GM19025 (cell line): ENCODE results near the gene OMA1.

Source experiments
- ATAC-seq: cut with Tn5 transposase; IDR thresholded peaks from one replicate; pipeline ENCODE4 v1.9.1; 2021; ENCODE audit warnings: mild to moderate bottlenecking, low read depth, moderate library complexity; ENCODE audit not compliant: unreplicated experiment

The OMA1 gene

DNA sequence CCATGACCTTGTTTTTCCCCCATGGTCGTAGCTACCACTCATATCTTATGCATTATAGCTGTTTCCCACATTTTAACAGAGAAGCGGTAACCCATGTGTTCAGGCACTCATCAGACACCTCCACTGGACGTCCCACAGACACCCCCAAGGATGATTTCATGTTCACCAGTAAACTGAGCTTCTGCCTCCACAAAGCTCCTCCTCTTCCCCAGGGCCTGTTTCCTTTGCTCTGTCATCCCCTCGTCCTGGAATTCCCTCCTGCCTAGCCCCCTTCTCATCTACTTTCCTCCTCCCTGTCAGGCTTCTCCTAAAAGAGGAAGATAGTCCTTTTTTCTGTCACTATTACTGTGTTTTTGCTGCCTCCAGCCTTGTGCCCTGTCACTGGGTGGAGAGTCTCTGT is 111.2 kb downstream of the OMA1 start:
- ATAC-seq: no peak

DNA sequence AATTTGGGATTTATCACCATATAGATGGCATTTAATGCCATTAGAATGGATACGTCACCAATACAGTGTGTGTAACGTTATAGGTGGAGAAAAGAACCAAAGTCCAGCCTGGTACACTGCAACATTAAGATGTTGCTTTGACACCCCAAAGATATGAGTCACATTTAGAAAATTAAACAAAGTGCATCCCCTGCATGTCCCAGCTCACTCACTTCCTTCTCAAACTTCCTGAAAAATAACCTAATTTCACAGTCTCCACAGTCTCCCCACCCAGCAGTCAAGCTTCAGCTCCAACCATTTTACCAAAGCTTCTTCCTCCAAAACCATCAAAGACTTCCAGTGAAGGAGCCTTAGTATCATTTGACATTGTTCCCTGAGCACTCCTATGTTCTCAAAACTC is 111.9 kb downstream of the OMA1 start:
- no peak for ATAC-seq

DNA sequence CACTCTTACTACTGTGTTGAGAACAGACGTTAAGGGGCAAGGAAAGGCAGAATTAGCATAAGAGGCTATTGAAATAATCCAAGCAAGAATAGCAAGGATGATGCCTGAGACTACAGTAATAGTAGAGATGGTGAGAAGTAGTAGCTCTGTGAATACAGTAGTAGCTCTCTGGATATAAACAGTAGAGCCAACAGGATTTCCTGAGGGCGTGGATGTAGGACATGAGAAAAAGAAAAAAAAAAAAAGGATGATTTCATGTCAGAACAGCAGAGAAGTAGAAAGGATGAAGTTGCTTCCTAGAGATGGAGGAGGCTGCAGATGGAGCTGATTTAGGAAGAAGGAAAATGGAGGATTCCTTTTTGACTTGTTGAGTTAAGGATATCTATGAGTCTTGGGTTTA is 112.3 kb downstream of the OMA1 start:
- ATAC-seq: no peak

DNA sequence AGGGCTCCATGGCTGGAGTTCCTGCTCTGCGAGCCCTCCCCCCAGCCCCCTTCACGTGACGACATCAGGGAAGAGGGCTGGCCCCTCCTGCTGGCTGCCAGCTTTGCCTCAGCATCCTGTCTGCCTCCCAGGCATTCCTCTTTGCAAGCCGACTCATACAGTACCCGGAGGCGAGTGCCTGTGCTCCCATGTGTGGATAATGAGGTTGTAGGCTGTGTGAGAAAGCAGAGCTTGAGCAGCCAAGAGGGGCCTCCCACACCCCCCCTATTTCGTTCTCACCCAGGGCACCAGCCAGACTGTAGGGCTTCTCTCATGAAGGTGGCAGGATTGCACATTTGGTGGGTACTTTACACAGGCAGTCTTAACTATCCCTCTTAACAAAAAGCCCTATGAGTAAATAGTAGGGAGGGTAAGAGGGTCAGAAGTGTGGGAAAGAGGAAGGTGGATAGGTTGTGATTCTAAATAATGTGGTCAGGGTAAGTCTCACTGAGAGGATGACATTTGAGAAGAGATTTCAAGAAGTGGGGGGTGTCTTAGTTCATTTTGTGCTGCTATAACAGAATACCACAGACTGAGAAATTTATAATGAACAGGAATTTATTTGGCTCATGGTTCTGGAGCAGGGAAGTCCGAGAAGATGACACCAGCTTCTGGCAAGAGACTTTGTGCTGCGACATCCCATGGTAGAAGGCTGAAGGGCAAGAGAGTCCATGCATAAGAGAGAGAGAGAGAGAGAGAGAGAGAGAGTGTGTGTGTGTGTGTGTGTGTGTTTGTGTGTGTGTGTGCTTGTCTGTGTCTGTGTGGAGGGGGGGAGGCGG is 113.5 kb downstream of the OMA1 start:
- no peak for ATAC-seq

DNA sequence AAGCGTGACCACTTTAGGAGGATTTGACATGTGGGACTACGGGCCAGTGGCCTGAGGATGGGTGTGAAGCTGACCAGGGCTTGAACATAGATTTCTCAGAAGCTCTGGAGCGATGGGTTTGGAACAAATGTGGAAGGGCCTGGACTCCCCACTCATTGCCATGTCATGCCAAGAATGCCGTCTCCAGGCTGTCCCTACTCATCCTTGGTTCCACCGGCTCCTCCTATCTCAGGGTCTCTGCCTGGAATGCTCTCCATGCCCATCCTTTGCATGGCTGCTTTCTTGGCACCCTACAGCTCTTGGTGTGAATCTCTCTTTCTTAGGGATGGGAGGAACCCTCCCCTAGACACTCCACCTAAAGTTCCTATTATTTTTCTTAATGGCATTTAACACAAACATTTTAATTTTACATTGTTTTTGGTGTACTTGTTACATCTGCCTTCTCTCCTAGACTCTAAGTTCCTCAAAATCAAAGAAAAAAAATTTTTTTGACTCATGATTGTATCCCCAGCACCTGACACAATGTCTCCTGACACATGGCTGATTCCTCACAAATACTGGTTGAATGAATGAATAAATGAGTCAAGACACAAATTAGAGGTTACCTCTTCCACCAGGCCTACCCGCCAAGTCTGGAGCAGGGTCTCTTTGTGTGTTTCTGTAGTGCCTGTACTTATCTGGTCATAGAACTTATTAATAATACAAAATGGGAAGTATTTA is 114.5 kb downstream of the OMA1 start:
- no peak for ATAC-seq
